Calu3 (cell line): Measurements from ENCODE around the gene ENDOD1. TPM values are rescaled to one million over a fixed set of nuclear protein-coding genes. Genes with fewer than 3 reads are reported as not detected.

Source experiments
- BruUV-seq: library from RNA; stranded (reverse); fragments of 400-500 nt; replicated peaks from 2 replicates; lab custom pipeline; 2021; lab: Mats Ljungman, UMichigan
- CTCF ChIA-PET: fragments of 300-600 bp; sonication (Branson Sonifier 250); formaldehyde crosslinking; loops from one replicate; lab custom pipeline; 2022; ENCODE audit warnings: antibody characterized with exemption; lab: Charles Lee
- DNase-seq: peaks from one replicate; pipeline ENCODE4 v3.0.0; 2022
- H3K27ac Mint-ChIP-seq: one replicate; pipeline ENCODE4 v1.8.0; 2022; ENCODE audit warnings: mixed read lengths; ENCODE audit not compliant: unreplicated experiment
- H3K27me3 Mint-ChIP-seq: one replicate; pipeline ENCODE4 v1.8.0; 2022; ENCODE audit warnings: mixed read lengths; ENCODE audit not compliant: unreplicated experiment
- H3K36me3 Mint-ChIP-seq: one replicate; pipeline ENCODE4 v1.8.0; 2022; ENCODE audit warnings: mild to moderate bottlenecking, moderate library complexity, mixed read lengths; ENCODE audit not compliant: insufficient read depth, unreplicated experiment
- H3K4me1 Mint-ChIP-seq: one replicate; pipeline ENCODE4 v1.8.0; 2022; ENCODE audit warnings: mild to moderate bottlenecking, low read depth, mixed read lengths; ENCODE audit not compliant: unreplicated experiment
- H3K4me3 Mint-ChIP-seq: one replicate; pipeline ENCODE4 v1.8.0; 2022; ENCODE audit warnings: mild to moderate bottlenecking, low read depth, moderate library complexity, mixed read lengths; ENCODE audit not compliant: unreplicated experiment
- H3K9me3 Mint-ChIP-seq: one replicate; pipeline ENCODE4 v1.8.0; 2022; ENCODE audit warnings: low read depth, mixed read lengths; ENCODE audit not compliant: unreplicated experiment
- CTCF ChIP-seq: fragments of 200-600 bp; IDR thresholded peaks from one replicate; pipeline ENCODE4 v1.8.0; 2022; ENCODE audit warnings: antibody characterized with exemption; ENCODE audit not compliant: unreplicated experiment
- intact Hi-C: fragments of 100-400 bp; cut with micrococcal nuclease; formaldehyde crosslinking; loops from one replicate; pipeline ENCODE4 v1.10.0; 2022; ENCODE audit not compliant: unreplicated experiment
- total RNA-seq: library from RNA; stranded (reverse); gene quantifications from 2 replicates; pipeline ENCODE4 v1.2.3, GENCODE V29; 2022

Gene ENDOD1
- total RNA-seq, 1 experiment from 2014 or later: 29.4 TPM

DNA sequence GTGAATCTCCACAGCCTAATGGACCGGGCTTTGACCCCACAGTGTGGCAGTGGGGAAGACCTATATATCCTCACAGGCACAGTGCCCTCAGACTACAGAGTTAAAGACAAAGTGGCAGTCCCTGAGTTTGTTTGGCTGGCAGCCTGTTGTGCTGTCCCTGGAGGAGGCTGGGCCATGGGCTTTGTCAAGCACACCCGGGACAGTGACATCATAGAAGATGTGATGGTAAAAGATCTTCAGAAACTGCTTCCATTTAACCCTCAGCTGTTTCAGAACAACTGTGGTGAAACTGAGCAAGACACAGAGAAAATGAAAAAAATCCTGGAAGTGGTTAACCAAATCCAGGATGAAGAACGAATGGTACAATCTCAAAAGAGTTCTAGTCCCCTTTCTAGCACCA, 39.0 kb downstream of the ENDOD1 start:
- no peak overlapping the region for H3K27ac Mint-ChIP-seq
- H3K36me3 Mint-ChIP-seq: no peaks in the 10 kb centered on the region
- no TSS peak for BruUV-seq
- no peaks in the 10 kb centered on the region for H3K9me3 Mint-ChIP-seq
- DNase-seq: no peak
- intact Hi-C loops: no loop called here
- no peak for TF ChIP-seq CTCF
- H3K4me3 Mint-ChIP-seq: no peak overlapping the region
- H3K27me3 Mint-ChIP-seq: no peaks in the 10 kb centered on the region
- peaks cover 7% of the 10 kb centered on the region for H3K4me1 Mint-ChIP-seq
- CTCF ChIA-PET: no interaction called here

DNA sequence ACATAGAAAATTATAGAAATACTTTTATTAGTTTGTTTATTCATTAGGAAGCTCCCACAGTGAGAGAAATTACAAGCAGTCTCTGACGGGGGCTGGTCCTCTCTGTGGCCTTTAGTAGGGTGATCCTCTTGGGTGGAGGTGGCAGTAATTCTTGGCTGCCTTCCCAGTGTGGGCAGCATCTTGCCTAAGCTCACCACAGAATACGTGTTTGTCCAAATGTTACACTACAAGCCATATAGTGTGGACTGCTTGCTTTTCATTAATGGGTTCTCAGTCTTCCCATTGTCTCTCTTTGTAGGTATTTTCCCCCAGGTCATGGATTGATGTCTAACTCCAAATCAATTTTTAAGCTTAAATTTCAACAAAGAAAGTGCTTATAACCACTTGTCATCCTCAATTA, 43.3 kb downstream of the ENDOD1 start:
- no peak for TF ChIP-seq CTCF
- Mint-ChIP-seq H3K4me3 (no peak overlapping the region), H3K9me3 (no peaks in the 10 kb centered on the region), H3K27me3 (no peaks in the 10 kb centered on the region), H3K36me3 (no peaks in the 10 kb centered on the region), H3K4me1 (no peaks in the 10 kb centered on the region), H3K27ac (no peak overlapping the region)
- BruUV-seq: no TSS peak
- CTCF ChIA-PET: interaction anchor here (0.9 to 1.4 kb wide), 2 partner anchors 25 to 65 kb away, joined by 4 read pairs; no protein-coding TSS in a partner anchor
- DNase-seq: peak; percentile 43
- intact Hi-C loops: loop anchor here (5.0 kb wide), 1 partner anchor 66 kb away; the partner anchor contains the start of gene SRSF8

- Mint-ChIP-seq H3K27me3 (no peaks in the 10 kb centered on the region), H3K36me3 (no peaks in the 10 kb centered on the region), H3K27ac (no peak overlapping the region), H3K9me3 (no peaks in the 10 kb centered on the region), H3K4me3 (no peak overlapping the region), H3K4me1 (no peaks in the 10 kb centered on the region)
- no TSS peak for BruUV-seq
- intact Hi-C loops: loop anchor here (5.0 kb wide), 1 partner anchor 67 kb away; the partner anchor contains the start of gene SRSF8
- DNase-seq: no peak
- CTCF ChIA-PET: no interaction called here
- no peak for TF ChIP-seq CTCF
Observed at GRCh38 chr11:95134491-95134890, 44.8 kb downstream of the ENDOD1 start.

DNA sequence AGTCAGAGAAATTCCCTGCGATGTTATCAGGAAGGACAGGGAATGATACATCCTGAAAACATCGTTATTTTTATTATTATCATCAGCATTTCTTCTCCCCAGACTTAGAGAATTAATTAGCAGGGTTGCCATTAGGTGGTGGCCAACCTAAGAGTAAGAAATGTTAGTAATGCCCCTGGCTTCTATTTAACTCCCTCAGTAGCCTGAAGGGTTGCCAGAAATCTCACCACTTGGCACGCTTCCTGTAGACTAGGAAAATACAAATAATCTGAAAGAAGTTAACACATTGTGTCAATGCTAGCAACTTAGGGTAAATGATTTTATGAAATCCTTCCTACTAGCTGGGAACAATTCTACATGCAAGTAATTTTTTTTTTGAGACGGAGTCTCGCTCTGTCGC, 45.5 kb downstream of the ENDOD1 start:
- no peaks in the 10 kb centered on the region for H3K9me3 Mint-ChIP-seq
- BruUV-seq: no TSS peak
- no peaks in the 10 kb centered on the region for H3K27me3 Mint-ChIP-seq
- no peak overlapping the region for H3K4me3 Mint-ChIP-seq
- no peak for TF ChIP-seq CTCF
- CTCF ChIA-PET: no interaction called here
- intact Hi-C loops: no loop called here
- no peak for DNase-seq
- H3K27ac Mint-ChIP-seq: no peak overlapping the region
- no peaks in the 10 kb centered on the region for H3K36me3 Mint-ChIP-seq
- H3K4me1 Mint-ChIP-seq: no peaks in the 10 kb centered on the region
